Measurements from ENCODE around the gene MRPS21.
A peak's percentile ranks its signal among the peaks of the same experiment; 100 is the strongest.

Gene MRPS21

GRCh38 chr1:150293433-150294253 is at the start of gene MRPS21:
Gene MRPS21, plus strand, starts transcription at chr1:150293861. Its CDS starts 506 bp downstream, at chr1:150294367.
- peak; percentile 81 for DNase-seq

DNA sequence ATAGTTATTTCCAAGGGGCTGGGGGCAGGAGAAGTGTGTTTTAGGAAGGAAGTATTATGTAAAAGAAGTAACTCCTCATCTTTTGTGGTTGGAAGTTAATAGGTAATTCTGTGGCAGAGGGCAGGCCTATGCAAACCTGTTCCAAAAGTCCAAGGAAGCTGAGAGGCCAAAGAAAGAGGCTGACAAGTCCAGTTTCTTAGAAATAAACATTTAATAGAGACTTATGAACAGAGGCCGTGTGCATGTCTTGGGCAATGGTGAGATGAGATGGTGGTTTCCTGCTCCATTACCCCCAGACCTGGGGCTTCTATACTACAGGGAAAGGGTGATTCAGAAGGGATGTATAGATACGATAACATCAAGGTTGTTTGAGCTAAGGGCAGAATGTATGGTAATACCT is 43.7 kb upstream of the MRPS21 start:
- no peak for DNase-seq

DNA sequence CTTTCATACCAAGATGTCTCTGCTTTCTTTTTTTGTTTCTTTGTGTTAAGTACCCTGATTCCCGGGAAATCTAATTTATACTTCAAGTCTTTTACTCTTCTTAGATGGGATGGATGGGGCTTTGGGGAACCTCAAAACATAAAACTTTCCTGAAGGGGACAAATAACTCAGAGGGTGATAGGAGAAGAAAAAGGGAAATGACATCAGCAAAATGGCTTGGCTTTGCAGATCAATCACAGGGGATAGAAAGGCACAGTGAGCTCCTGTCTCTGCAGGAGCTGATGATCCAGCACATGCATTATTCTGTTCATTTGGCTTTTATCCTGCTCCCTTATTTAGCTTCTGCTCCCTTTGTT is 37.5 kb upstream of the MRPS21 start:
- DNase-seq = no peak

DNA sequence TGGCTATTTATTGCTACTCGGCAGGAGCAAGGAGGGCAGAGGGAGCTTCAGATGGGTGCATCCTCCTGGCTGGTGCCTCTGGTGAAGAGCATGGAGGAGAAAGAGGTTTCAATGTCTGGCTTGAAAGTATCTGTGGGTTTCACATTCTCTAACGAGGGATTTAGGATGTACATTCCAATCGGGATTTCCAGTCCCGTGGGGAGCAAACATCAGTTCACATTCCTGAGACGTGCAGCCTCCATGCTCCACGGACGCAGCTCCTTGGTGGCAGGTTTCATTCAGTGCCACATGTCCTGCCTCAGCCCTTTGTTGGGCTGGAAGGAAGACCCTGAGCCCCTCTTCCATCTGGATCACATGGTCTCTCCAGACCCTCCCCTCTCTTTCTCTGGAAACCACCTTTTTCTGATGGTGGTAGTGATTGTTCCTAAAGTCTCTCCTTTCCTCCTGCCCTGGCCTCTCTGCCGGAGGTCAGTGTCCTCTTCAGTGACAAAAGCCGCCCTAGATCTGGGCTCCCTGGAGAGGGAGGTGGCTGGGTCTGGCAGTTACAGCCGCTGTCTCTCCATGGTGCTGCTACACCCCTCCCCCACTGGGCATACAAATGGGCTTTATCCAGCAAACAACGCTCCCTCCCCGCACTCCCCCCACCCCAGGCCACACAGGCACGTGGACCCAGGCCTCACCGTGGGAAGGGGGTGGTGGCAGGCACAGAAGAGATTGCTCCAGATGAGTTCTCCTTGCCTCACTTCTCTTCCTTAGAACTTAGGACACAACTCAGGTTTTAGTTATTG is 36.9 kb upstream of the MRPS21 start:
- DNase-seq = no peak

DNA sequence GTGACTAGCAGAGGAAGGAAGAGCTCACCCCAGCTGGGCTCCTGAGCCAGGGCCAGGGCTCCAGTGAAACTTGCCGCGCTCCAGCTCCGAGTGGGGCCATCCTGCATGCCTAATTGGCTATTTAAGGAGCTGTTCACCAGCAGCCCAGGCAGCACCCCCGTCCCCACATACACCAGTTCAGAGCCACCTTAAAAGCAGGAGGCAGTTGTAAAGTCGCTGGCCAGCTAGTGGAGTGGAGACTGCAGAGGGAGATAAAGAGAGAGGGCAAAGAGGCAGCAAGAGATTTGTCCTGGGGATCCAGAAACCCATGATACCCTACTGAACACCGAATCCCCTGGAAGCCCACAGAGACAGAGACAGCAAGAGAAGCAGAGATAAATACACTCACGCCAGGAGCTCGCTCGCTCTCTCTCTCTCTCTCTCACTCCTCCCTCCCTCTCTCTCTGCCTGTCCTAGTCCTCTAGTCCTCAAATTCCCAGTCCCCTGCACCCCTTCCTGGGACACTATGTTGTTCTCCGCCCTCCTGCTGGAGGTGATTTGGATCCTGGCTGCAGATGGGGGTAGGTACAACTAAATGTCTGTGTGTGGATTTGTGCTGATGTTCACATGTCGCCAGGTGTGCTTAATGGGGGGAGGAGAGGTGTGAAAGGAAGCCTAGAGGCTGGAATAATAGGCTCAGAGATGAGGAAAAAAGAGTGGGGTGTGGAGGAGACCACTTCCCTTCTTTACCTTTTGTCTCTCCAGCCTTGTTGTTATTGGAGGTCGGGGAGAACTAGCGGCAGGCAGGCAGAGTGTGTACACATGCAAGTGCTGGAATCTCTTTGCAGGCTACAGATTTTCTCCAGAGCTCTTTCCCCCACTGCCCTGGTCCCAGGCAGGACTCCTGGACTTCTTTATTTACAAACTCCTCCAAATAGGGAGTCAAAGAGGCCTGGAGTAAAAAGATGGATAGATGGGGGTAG is 35.8 kb upstream of the MRPS21 start, which contains the start of gene CA14:
TSS of gene CA14 (plus strand) at position 151 of the 962 bp plus-strand sequence. CDS start at position 506, 355 bp downstream.
- DNase-seq = no peak

DNA sequence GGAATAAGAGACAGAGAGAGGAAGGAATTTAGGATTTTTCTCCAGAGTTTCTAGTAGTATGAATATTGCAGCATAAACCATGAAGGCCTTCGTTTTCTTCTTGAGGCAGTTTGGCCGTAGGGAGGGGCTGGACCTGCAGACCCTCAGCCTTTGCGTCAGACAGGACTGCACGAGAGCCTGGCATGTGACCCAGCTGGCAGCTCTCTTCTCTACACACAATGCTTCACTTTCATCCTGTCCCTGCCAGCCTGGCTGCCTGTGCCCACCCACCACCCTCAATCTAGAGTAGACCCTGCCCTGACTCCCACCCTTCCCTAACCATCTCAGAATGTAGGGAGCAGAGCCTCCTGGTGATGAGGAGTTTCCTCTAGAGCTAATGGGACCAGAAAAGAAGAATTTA is 34.4 kb upstream of the MRPS21 start:
- no peak for DNase-seq

- DNase-seq = no peak
Observed at GRCh38 chr1:150259758-150260669, 33.6 kb upstream of the MRPS21 start.

DNA sequence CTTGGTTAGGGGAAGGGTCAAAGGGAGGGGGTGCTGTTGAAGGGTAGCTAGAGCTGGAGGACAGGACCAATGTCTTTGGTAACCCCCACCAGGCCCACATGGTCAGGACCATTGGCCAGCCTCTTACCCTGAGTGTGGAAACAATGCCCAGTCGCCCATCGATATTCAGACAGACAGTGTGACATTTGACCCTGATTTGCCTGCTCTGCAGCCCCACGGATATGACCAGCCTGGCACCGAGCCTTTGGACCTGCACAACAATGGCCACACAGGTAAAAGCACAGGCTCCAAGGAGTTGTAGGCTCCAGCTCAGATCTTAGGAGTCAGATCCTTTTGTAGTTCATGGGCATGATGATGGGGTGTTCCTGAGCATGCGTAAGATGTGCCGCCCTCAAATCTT is 32.3 kb upstream of the MRPS21 start:
- DNase-seq = no peak

DNA sequence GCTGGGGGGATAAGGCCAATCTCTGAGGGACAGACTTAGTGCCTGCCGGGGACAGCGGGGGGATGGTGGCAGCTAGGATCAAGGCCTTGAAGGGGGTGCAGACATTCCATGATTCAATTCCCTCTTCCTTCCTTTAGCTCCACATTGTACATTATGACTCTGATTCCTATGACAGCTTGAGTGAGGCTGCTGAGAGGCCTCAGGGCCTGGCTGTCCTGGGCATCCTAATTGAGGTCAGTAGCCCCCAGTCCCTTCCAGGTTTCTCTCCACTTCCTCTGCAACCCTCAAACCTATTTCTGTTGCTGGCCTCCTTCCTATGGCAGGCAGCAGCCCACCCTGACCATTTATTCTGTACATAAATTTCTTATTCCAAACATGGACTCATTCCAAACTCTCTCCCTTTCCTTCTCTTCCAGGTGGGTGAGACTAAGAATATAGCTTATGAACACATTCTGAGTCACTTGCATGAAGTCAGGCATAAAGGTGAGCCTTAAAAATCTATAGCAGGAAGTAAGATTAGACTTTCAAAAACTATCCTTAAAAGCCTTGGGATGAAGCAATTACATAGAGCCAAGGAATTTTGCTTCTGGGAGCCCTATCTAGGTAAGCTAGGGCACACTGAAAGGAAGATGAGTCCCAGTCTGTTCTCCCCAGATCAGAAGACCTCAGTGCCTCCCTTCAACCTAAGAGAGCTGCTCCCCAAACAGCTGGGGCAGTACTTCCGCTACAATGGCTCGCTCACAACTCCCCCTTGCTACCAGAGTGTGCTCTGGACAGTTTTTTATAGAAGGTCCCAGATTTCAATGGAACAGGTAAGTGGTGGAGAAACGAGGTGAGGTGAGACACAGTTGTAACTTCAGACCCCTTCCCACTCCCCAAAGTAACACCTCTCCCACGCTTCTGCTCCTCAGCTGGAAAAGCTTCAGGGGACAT is 31.0 kb upstream of the MRPS21 start:
- no peak for DNase-seq

GRCh38 chr1:150263549-150263948 is 30.1 kb upstream of the MRPS21 start:
- DNase-seq = no peak

DNA sequence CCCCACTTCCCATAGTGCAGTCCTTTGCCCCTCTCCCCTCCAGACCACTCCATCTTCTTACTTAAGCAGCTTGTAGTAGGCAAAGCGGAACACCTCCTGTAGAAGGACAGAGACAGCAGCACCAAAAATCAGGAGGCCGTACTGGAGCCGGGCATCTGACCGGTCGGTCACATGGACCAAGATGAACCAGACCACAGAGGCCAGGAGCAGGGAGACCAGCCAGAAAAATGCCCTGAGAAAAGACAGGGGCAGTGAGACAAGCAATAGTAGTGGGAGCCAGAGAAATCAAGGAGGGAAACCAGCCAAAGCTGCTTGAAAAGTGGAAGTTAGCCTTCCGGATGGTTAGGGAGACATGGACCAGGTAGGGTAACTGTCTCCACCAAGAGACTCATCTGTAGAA is 25.8 kb upstream of the MRPS21 start:
- no peak for DNase-seq

DNA sequence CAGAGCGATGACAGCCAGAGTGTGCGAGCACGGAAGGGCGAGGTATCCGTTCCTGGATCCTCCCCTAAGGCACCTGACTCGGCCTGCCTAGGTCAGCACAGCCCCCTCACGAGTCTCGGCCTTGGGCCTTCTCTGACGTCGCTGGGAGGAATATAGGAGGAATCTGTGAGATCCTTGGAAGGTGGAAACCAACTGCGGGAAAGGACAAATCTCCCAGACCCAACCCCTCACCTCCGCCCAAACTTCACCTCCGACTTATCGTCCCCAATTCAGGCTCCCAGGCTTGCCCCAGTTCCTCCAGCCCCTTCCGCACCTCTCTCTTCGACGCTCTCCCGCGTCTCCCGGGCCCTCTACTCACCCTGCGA is 25.3 kb upstream of the MRPS21 start:
- peak; percentile 33 for DNase-seq

- peak; percentile 88 for DNase-seq
Observed at GRCh38 chr1:150268705-150269403, 24.8 kb upstream of the MRPS21 start, which contains the start of gene APH1A. Gene APH1A, minus strand, starts transcription at chr1:150269016. Its CDS starts 206 bp downstream, at chr1:150268810.

DNA sequence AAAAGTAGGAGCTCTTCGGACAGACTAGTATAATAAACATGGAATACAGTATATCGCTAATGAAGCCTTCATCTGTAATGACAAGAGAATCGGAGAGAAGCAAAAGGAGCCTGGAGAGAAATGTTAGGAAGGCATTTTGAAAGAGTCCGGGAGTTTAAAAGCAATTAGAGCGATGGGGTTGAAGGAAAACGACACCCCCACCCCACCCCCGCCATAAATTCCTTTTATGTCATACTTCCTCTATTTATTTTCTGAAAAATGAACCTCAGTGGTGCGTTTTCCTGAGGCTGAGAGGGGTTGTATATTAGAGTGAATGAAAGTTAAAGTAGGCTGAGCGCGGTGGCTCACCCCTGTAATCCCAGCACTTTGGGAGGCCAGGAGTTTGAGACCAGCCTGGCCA is 24.2 kb upstream of the MRPS21 start:
- DNase-seq = no peak

DNA sequence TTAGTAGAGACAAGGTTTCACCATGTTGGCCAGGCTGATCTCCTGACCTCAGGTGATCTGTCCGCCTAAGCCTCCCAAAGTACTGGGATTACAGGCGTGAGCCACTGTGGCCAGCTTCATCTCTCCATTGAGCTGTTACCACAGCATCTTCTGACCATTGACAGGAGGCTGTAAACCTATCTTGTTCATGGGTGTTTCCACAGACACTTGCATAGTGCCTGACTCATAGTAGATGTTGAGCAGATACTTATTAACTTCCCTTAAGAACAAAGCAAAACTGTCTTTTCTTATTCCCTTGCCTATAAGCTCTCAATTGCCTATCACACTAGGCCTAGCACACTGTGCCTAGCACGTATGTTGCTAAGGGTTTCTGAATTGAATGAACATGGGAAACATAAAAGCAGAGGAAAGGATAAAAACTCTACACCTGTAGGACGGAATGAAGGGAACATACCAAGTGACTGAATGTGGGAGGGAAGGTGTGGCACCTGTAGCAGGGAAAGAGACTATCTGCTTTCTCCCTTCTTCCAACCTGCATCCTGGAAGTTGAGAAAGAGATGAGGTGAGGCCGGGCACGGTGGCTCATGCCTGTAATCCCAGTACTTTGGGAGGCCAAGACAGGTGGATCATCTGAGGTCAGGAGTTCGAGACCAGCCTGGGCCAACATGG is 22.2 kb upstream of the MRPS21 start:
- DNase-seq = no peak

DNA sequence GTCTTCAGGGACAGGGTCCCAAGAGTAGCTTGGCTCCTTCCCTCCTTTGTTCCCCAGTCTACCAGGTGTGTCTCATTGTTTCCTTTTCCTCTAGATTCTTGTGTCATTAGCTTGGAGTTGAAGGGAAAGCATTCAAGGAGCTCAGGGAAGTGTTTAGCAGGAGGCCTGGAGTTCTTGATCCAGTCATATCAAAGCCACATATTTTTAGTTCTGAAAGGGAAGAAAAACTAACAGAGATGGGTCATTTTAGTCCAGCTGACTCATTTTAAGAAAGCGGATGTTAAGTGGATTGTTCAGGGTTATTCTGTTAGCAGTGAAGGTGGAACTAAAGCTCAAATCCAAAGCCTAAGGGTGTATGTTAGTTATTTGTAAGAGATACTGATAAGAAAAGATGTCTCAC is 20.4 kb upstream of the MRPS21 start:
- DNase-seq = no peak

DNA sequence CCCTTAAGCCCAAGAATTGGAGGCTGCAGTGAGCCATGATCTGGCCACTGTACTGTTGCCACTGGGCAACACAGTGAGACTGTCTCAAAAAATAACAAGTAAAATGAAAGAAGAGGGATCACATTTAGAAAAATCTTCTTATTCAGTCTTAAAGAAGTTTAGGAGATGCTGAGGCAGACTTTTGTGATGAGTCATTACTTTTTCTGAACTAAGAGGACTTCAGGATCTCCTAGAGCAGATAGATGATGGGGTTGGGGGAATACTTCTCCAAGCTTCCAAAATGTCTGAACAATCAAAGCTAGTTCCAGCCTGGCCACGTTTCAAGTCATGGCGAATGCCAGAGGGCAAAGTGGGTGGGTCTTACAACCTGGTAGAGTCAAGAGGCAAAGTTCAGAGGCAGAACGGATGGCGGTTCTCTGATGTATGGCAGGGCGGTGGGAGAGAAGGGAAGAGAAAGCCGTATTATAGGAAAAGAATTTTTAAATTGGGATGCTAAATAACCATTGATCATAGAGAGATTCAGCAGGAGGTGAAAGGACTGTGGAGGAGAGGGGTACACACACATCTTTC is 13.4 kb upstream of the MRPS21 start:
- DNase-seq = no peak

DNA sequence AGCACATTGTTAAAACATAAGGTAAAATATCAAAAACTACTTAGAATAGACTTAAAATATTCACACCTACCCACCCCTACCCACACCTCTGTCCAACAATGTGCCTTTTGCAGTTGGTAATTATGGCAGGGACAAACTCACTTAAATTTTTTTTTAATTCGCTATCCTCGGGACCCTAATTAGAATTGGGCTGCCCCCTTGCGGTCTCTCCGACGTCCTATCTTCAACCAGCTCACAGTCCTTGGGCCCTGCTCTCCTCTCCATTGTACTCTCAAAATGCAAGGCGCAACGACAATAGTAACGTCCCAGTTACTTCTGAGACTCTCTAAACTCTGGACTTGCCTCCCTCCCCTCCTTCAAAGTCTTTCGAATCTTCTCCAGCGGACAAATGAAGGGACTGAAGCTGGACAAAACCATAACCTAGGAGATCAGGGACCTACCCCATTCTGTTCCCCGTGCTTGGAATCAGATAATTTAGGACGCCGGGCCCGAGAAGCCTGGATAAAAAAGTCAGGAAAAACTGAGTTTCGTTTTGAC is 12.4 kb upstream of the MRPS21 start:
- peak; percentile 56 for DNase-seq

All from stimulated activated CD4-positive, alpha-beta T cell treated with anti-CD3 and anti-CD28 coated beads, Interleukin-12 subunit alpha, Interleukin-12 subunit beta, amount 100 ng/mL, for 4 hours (primary cell).